ENCODE data around the gene AGAP3.

AGAP3 gene

DNA sequence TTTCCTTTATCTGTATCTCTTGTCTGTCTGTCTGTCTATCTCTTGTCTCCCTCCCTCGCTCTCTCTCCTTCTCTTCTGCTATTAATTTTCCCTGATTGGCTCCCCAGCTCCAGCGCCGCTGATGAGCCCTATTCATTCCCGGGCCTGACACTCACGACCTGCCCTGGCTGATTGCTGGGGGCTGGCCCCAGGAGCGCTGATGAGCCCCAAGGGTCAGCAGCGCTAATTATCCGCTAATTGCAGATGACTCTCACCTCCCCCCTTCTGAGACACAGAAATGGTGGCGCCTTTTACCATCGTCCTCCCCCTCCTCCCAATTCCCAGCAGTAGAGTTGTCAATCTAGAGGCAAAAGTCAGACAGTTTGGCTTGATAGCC lies 82.5 kb downstream of the AGAP3 start:
- DNase-seq = no peak

- peak; percentile 84 for DNase-seq
Measured at GRCh38 chr7:151172273-151173141, 86.2 kb downstream of the AGAP3 start.

- no peak for DNase-seq
Measured at GRCh38 chr7:151173386-151174245, 87.3 kb downstream of the AGAP3 start.

DNA sequence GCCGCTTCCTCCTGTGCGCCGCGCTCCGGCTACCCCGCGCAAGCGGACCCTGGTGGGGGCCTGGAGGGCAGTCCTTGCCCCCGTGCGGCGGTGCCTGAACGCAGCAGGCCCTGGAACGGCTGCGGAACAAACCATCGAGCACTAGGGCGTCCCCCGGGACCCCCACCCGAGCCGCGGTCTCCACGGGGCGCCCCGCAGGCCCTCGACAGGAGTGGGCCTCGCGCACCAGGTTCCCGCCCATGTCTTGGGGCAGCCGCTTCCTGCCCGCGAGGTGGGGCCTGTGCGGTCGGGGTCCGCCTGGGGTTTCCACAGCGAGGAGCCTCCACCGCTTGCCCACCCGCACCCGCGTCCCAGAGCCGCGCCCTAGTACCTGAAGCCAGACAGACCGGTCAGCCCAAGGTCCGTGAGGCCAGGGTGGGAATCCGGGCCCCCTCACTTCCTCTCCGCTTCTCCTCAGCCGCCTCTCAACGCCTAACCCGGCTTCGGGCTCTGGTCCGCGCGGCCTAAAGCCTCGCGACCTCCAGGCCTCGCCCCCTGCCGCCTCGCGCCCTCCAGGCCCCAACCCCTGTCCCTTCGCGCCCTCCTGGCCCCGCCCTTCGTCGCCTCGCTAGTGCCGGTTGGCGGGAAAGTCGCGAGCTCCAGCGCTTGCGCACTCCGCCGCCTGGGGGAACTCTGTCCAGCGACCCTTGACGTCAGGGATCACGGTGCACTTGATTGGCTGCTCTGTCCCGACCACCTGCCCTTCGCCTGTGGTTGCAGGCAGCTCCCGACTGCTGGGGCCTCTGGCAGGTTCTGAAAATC lies 88.2 kb downstream of the AGAP3 start:
- peak; percentile 26 for DNase-seq

- no peak for DNase-seq
Measured at GRCh38 chr7:151175047-151175792, 88.9 kb downstream of the AGAP3 start.

DNA sequence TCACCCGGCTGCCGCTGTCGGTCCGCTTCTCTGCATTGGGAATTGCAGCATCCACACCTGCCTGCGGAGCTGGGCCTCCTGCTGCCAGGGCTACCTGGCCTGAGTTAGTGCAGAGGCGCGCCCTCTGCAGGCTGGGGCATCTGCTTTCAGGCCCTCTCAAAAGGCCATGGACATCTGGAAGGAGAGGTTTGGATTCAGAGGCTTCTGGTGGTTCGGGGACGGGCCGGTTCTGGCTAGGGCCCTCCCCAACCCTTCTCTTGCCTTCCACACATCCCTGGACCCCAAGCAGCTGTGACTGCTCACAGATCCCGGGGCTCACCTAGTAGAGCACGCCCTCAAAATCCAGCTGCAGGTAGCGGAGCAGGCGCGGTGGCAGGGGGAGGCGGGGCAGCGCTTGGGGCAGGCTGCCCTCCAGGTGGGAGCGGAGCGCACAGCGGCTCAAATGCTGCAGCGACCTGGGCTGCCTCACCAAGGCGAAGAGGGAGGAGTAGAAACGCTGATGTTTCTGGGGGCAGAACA lies 89.6 kb downstream of the AGAP3 start:
- DNase-seq = no peak

- no peak for DNase-seq
Measured at GRCh38 chr7:151176401-151176800, 90.1 kb downstream of the AGAP3 start.

DNA sequence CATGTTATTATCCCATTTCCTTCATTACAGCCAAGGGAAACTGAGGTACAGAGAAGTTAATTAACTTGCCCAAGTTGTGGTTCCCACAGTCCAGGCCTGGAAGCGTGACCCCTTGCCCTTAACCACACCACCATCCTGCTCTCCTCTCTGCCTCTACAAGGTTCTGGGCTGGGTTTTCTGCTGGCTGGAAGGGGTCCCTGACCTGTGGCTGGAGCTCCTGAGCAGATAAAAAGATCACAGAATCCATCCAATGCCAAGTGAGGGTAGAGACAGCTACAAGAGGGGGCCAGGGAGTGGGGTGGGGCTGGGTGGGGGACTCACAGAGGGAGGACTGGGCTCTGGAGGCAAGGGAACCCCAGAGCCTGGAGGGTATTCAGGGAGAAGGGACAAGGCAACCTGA lies 91.0 kb downstream of the AGAP3 start:
- no peak for DNase-seq

- no peak for DNase-seq
Measured at GRCh38 chr7:151178236-151178635, 92.0 kb downstream of the AGAP3 start.

DNA sequence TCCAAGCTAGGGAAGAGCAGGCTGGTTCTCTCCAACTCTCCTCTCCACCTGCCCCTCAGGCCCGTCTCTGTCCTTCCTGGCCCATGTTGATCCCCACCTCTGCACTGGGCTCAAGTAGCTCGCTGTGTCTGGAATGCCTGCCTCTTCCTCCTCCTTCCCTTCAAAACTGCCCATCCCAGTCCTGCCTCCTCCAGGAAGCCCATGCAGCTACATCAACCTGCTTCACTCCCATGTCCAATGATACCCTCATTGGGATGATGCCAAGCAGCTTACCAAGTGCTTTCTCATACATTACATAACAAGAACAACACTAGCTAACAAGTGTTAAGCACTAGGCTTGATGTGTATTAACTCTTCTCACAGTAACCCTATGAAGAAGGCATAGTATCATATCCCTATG lies 92.6 kb downstream of the AGAP3 start:
- DNase-seq = no peak

GRCh38 chr7:151179287-151179860 lies 93.1 kb downstream of the AGAP3 start:
- no peak for DNase-seq

DNA sequence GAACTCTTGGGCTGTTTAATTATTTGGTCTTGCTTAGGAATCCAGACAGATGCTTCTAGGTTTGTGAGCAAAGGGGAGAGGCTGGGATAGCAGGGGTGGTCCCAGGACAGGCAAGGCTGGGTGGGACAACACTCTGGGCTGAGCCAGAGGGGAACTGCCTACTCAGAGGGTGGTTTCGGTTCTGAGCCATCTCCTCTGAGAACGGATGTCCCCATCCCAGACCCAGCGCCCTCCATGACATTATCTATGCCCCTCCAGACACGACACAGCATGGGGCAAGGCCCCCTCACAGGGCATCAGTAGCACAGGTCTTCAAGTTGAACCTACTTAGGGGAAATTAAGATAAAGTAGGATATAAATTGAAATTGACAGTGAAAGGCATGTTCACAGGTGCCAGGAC lies 93.7 kb downstream of the AGAP3 start:
- DNase-seq = no peak

GRCh38 chr7:151181011-151181431 lies 94.7 kb downstream of the AGAP3 start:
- no peak for DNase-seq

DNA sequence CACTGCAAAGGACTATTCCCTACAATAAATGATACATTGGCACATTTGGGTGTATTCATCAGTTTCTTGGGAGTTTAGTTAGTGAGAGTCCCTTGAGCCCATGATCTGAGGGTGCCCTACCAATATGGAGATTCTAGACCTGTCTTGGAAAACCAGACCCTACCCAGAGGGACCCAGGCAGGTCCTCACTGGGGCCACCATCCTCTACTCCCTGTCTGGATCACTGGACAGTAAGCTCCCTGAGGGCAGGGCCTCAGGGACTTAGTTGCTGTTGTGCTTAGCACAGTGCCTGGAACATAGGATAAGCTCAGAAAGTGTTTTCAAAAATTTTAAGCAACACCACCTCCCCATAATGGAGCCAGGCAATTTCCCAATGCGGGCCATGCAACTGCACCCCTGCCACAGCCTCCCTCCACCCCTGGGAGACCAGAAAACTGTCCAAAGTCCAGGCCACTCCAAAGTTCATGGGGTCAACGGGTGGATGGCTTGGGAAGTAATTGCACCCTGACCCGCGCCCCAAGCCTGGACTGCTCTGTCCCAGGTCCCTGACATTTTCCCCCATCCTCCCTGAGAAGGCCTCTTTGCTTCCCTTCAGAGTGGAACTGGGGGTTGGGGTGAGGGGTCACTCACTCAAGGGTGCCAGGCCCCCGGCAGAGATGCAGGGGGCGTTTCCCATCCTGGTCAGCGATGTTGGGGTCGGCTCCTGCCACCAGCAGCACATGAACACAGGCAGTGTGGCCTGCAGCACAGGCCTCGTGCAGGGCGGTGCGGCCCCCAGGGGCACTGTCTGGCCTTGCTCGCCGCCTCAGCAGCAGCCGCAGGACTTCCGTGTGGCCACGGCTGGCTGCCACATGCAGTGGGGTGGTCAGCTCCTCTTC lies 99.7 kb downstream of the AGAP3 start:
- DNase-seq = no peak

DNA sequence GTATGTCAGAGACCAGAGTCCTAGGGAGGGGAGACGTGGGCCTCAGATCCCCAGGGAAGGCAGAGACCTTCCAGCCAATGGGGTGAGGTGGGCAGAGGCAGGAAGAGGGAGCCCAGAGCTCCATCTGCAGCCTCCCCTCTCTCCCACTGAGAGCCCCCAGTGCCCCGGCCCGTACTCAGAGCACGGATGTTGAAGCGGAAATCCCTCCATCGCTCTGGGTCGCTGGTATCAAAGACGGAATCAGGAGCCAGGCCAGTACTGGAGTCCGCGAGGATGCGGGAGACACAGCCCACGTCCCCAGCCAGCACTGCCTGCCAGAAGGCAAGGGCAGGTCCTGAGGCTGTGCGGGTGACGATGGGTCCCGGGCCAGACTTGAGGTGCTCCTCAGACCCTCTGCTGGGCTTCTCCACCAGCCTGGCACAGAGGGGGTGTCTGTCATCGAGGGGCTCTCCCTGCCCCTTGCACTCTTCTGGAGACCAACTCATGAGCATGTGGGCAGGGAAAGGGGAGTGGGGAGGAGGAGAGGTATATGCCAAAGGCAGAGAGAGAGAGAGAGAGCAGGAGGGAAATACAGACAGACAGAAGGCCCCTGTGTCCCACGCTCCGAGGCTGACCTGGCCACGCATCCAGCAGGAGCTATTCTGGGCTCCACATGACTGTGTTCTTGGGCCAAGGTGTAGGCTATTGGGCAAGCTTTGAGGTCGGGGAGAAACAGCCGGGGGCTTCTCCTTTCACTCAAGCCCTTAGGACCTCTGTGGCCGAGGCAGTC lies 100.5 kb downstream of the AGAP3 start, which contains the start of gene ASB10:
Gene ASB10 (minus strand): TSS at position 611 of the 769 bp plus-strand sequence. CDS start 120 bp downstream, at position 491.
- no peak for DNase-seq

DNA sequence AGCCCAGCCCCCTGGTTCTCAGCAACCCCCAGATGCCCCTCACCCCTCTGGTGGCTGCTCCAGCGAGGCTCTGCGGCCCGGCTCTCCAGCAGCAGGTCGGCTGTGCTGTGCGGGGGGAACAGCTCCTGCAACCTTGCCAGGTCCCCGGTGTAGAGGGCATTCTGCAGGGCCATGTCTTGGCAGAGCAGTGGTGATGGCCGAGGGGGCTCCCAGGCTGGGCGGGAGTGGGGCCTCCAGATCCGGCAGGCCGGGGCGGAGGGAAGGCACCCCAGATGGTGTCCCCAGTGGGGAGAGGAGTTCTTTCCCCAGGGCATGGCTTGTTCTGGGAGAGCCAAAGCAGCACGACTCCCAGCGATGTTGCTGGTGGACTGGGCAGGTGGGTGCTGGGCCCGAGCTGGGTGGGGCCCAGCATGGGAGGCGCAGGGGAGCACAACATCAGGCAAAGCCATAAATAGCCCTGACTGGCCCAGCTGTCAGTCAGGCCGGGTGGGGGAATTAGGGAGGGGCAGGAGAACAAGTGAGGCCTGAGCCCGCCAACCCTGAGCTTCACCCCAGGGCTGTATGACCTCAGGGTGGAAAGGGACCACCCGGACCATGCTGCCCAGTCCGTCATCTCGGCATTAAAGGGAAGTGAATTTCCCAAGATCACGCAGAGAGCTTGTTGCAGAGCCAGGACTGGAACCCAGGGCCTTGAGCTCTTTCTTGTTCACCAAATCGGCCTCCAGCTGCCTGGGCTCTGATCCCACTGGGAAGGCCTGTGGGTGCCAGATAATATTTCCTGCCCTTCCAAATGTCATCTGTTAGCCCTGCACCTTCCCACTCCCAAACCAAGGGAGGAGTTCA lies 101.4 kb downstream of the AGAP3 start:
- DNase-seq = no peak

DNA sequence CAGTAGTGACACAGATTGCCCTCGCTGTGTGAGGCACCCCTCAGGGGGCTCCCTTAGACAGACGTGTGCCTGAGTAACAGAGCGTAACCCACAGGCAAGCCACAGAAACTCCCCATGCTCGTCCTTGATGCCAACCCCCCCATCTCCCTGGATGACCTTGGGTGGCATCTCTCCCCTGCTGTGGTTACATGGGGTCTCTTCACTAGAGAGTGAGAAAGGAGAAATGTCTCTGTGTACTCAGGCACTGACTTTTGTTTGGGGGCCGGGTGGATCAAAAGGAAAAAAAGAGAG lies 101.9 kb downstream of the AGAP3 start:
- DNase-seq = no peak

DNA sequence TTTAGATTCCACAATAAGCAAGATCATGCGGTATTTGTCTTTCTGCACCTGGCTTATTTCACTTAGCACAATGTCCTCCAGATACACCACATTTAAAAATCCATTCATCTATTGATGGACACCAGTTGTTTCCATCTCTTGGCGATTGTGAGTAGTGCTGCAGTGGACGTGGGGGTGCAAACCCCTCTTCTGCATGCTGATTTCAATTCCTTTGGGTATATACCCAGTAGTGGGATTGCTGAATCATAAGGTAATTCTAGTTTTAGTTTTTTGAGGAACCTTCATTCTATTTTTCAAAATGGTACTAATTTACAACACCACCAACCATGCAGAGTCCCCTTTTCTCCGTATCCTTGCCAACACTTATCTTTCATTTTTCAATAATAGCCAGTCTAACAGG lies 102.8 kb downstream of the AGAP3 start:
- DNase-seq = no peak

DNA sequence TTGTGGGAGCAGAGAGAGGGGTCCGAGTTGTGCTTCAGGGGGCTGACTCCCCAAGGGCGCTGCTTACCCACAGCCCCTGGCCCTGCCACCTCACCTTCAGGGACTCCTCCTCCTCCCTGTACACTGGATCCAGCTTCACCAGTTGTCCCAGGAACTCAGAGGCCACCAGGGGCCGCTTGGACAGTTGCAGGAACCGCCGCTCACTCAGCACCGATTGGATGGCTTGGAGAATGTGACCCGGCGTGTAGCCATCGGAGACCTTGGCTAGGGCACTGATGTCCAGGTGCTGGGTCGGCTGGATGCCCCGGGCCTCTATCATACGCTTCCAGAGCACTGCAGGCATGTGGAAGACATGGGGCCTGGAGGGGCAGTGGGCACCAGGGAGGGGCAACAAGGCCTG lies 105.3 kb downstream of the AGAP3 start:
- DNase-seq = no peak

Measured in CD4-positive, alpha-beta T cell treated with Interleukin-10 for 1 hour (primary cell).